A549 (cell line): ENCODE measurements around the gene THEMIS. TPM values are rescaled to one million over a fixed set of nuclear protein-coding genes. Genes with fewer than 3 reads are reported as not detected.

Experiments used
- ATAC-seq, 2 experiments: fragments of 200-7000 bp in 1 of 2; fragments of >200 bp in 1 of 2; cut with Nextera tagmentation in 1 of 2; cut with Tn5 transposase in 1 of 2; 3 replicates each; pipeline versions ENCODE4 v1.8.0 to v1.9.1; 2018 to 2020; ENCODE audit warnings: mild to moderate bottlenecking in 1 of 2, moderate library complexity in 1 of 2
- CTCF ChIA-PET: fragments of 300-600 bp; sonication (Branson Sonifier 250); formaldehyde crosslinking; extraction: SDS; loops from one replicate; lab custom pipeline; 2021; ENCODE audit warnings: antibody characterized with exemption, inconsistent platforms; lab: Yijun Ruan, JAX
- POLR2A ChIA-PET: fragments of 350-600 bp; formaldehyde crosslinking; extraction: SDS; loops from one replicate; lab custom pipeline; 2021; ENCODE audit warnings: antibody characterized with exemption, inconsistent platforms; lab: Yijun Ruan, JAX
- DNase-seq, 2 experiments: peaks; one replicate each; pipeline versions ENCODE4 v3.0.0 to v3.0.0-alpha.2; 2011 to 2016; ENCODE audit warnings: low read depth in 1 of 2, low spot score in 1 of 2
- FAIRE-seq: peaks from 2 replicates; lab custom pipeline; 2011; peaks lifted over from hg19 to GRCh38; lab: Jason Lieb, UNC
- H3K27ac ChIP-seq, 2 experiments: fragments of >200 bp; sonication (Bioruptor Twin); formaldehyde crosslinking; 3 replicates each; pipeline ENCODE4 v1.5.1; 2016 to 2017
- H3K4me1 ChIP-seq: fragments of >200 bp; sonication (Bioruptor Twin); formaldehyde crosslinking; 3 replicates; pipeline ENCODE4 v1.6.1; 2016
- H3K4me2 ChIP-seq: fragments of >200 bp; sonication (Bioruptor Twin); formaldehyde crosslinking; 3 replicates; pipeline ENCODE4 v1.6.1; 2016
- H3K4me3 ChIP-seq: fragments of >200 bp; sonication (Bioruptor Twin); formaldehyde crosslinking; 3 replicates; pipeline ENCODE4 v1.5.1; 2016
- H3K9me3 ChIP-seq: fragments of >200 bp; sonication (Bioruptor Twin); formaldehyde crosslinking; 3 replicates; pipeline ENCODE4 v1.6.1; 2016
- CBX2 ChIP-seq: fragments of 200-600 bp; sonication (generic); IDR thresholded peaks from 2 replicates; pipeline ENCODE4 v1.6.1; 2016; ENCODE audit warnings: low read depth, mild to moderate bottlenecking, borderline replicate concordance
- CEBPB ChIP-seq, 2 experiments: fragments of >200 bp in 1 of 2; sonication (Bioruptor Twin) in 1 of 2; formaldehyde crosslinking in 1 of 2; IDR thresholded peaks; 2 replicates each; pipeline ENCODE4 v1.6.1; 2012 to 2016
- CHD2 ChIP-seq: fragments of 150-350 bp; IDR thresholded peaks from 2 replicates; pipeline ENCODE4 v1.6.1; 2014; ENCODE audit warnings: low read length; ENCODE audit not compliant: partially characterized antibody
- EHMT2 ChIP-seq: fragments of 200-600 bp; sonication (generic); IDR thresholded peaks from 2 replicates; pipeline ENCODE4 v1.6.1; 2016; ENCODE audit warnings: antibody characterized with exemption, low read depth, mild to moderate bottlenecking, moderate library complexity
- EP300 ChIP-seq, 2 experiments: fragments of >200 bp; sonication (Bioruptor Twin); formaldehyde crosslinking; IDR thresholded peaks; 2 replicates in 1 of 2; 3 replicates in 1 of 2; pipeline ENCODE4 v1.6.1; 2016 to 2017
- FOSB ChIP-seq: fragments of 250-450 bp; sonication (Bioruptor Pico); IDR thresholded peaks from 2 replicates; pipeline ENCODE4 v1.5.0; 2020; ENCODE audit warnings: mild to moderate bottlenecking, moderate library complexity
- FOSL2 ChIP-seq, 2 experiments: fragments of 450-650 bp in 1 of 2; fragments of >200 bp in 1 of 2; sonication (Bioruptor Twin) in 1 of 2; formaldehyde crosslinking; IDR thresholded peaks; 2 replicates each; pipeline versions ENCODE4 v1.5.0 to v1.6.1; 2016 to 2020; ENCODE audit warnings: mild to moderate bottlenecking in 1 of 2, moderate library complexity in 1 of 2
- FOXS1 ChIP-seq: fragments of 250-450 bp; sonication (Bioruptor Pico); IDR thresholded peaks from 2 replicates; pipeline ENCODE4 v1.5.0; 2020; ENCODE audit warnings: mild to moderate bottlenecking, moderate library complexity
- HOXB5 ChIP-seq: fragments of 250-450 bp; sonication (Bioruptor Pico); IDR thresholded peaks from 2 replicates; pipeline ENCODE4 v1.5.0; 2020; ENCODE audit warnings: mild to moderate bottlenecking, moderate library complexity
- JUN ChIP-seq, 2 experiments: fragments of >200 bp; sonication (Bioruptor Twin); formaldehyde crosslinking; IDR thresholded peaks; 2 replicates in 1 of 2; 3 replicates in 1 of 2; pipeline ENCODE4 v1.6.1; 2016 to 2017
- JUNB ChIP-seq: fragments of >200 bp; sonication (Bioruptor Twin); formaldehyde crosslinking; IDR thresholded peaks from 2 replicates; pipeline ENCODE4 v1.6.1; 2016
- KDM5A ChIP-seq: fragments of 200-600 bp; sonication (generic); IDR thresholded peaks from 2 replicates; pipeline ENCODE4 v1.6.1; 2016; ENCODE audit warnings: antibody characterized with exemption, mild to moderate bottlenecking
- MYC ChIP-seq: IDR thresholded peaks from 2 replicates; pipeline ENCODE4 v1.6.1; 2012; ENCODE audit warnings: mild to moderate bottlenecking, inconsistent platforms, low read length, improper control_type of control experiment, borderline replicate concordance
- NFE2L2 ChIP-seq: fragments of 150-350 bp; conservative IDR thresholded peaks from 2 replicates; pipeline ENCODE4 v1.6.1; 2014; ENCODE audit warnings: low read length
- RAD21 ChIP-seq, 2 experiments: fragments of >200 bp in 1 of 2; sonication (Bioruptor Twin) in 1 of 2; formaldehyde crosslinking in 1 of 2; IDR thresholded peaks in 1 of 2; conservative IDR thresholded peaks in 1 of 2; 2 replicates in 1 of 2; 3 replicates in 1 of 2; pipeline ENCODE4 v1.6.1; 2012 to 2018; ENCODE audit warnings: inconsistent platforms in 1 of 2
- RARB ChIP-seq: fragments of 250-450 bp; sonication (Bioruptor Pico); IDR thresholded peaks from 2 replicates; pipeline ENCODE4 v1.8.0; 2021; ENCODE audit warnings: mild to moderate bottlenecking, moderate library complexity
- RCOR1 ChIP-seq: fragments of 150-350 bp; IDR thresholded peaks from 2 replicates; pipeline ENCODE4 v1.6.1; 2014; ENCODE audit warnings: antibody characterized with exemption, low read length, low read depth
- RFX5 ChIP-seq: fragments of 450-650 bp; IDR thresholded peaks from 2 replicates; pipeline ENCODE4 v1.7.1; 2014; ENCODE audit warnings: antibody characterized with exemption, mild to moderate bottlenecking, moderate library complexity
- TP53 ChIP-seq: fragments of 250-450 bp; sonication (Bioruptor Pico); IDR thresholded peaks from 2 replicates; pipeline ENCODE4 v1.5.0; 2021; ENCODE audit warnings: mild to moderate bottlenecking, moderate library complexity
- ZFP36 ChIP-seq: fragments of 450-650 bp; IDR thresholded peaks from 2 replicates; pipeline ENCODE4 v1.6.1; 2014; ENCODE audit warnings: borderline replicate concordance; ENCODE audit not compliant: partially characterized antibody
- whole genome bisulfite sequencing: methylation state at CpG from one replicate; pipeline ENCODE4 v1.1.6; 2017; ENCODE audit errors: missing lambda C conversion rate; 5-methylcytosine and 5-hydroxymethylcytosine counted together
- polyA plus RNA-seq, 4 experiments: library from polyadenylated mRNA; depleted of rRNA in 3 of 4; stranded (reverse); fragments of >200 nt; fragmentation: RNase III in 1 of 4; extraction: RNeasy Plus Mini Kit Qiagen cat#74134 plus additional on column Dnase treatment in 1 of 4; gene quantifications; 2 replicates in 3 of 4; 3 replicates in 1 of 4; pipeline ENCODE4 v1.2.3, GENCODE V29; 2011 to 2017
- TF ChIP-seq, protein P1 (sequence below): fragments of 250-450 bp; sonication (Bioruptor Pico); IDR thresholded peaks from 2 replicates; pipeline ENCODE4 v1.5.0; 2020; ENCODE audit warnings: low read depth, mild to moderate bottlenecking, moderate library complexity
- TF ChIP-seq, protein P2 (sequence below): fragments of >200 bp; sonication (Bioruptor Twin); formaldehyde crosslinking; IDR thresholded peaks from 3 replicates; pipeline ENCODE4 v1.6.1; 2016
- TF ChIP-seq, protein P3 (sequence below): IDR thresholded peaks from 2 replicates; pipeline ENCODE4 v1.6.1; 2012; ENCODE audit warnings: low read depth, borderline replicate concordance
- TF ChIP-seq, protein P4 (sequence below): fragments of 450-650 bp; IDR thresholded peaks from 2 replicates; pipeline ENCODE4 v1.6.1; 2014; ENCODE audit warnings: antibody characterized with exemption
- TF ChIP-seq, protein P5 (sequence below): IDR thresholded peaks from 2 replicates; pipeline ENCODE4 v1.6.1; 2012
- TF ChIP-seq, protein P6 (sequence below): fragments of >200 bp; sonication (Bioruptor Twin); formaldehyde crosslinking; IDR thresholded peaks from 2 replicates; pipeline ENCODE4 v1.6.1; 2016

THEMIS gene
- polyA plus RNA-seq, 2 of the 4 experiments (the other 2 are of a cell fraction) = not detected

DNA sequence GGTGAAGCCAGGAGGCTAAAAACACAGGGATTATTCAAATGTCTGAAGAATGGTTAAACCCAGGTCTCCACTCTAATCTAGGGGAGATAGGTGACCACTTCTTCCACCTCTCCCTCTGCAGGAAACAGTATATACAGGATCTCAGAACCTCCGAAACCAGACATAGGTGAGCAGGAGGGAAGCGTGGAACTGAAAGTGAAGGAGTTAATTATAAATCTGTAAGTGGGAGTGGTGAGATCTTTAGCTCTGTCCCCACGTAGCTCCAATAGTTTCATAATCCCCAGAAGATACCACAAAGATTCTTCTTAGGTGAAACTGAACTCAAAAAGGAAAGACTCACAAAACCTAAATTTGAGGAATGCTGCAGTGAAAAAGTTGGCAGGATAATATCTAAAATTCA is 76.8 kb downstream of the THEMIS start (continued):
- TF ChIP-seq, protein P1, sequence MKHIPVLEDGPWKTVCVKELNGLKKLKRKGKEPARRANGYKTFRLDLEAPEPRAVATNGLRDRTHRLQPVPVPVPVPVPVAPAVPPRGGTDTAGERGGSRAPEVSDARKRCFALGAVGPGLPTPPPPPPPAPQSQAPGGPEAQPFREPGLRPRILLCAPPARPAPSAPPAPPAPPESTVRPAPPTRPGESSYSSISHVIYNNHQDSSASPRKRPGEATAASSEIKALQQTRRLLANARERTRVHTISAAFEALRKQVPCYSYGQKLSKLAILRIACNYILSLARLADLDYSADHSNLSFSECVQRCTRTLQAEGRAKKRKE (CRISPR knock-in tag) = no peak
- TF ChIP-seq CBX2 = no peak

DNA sequence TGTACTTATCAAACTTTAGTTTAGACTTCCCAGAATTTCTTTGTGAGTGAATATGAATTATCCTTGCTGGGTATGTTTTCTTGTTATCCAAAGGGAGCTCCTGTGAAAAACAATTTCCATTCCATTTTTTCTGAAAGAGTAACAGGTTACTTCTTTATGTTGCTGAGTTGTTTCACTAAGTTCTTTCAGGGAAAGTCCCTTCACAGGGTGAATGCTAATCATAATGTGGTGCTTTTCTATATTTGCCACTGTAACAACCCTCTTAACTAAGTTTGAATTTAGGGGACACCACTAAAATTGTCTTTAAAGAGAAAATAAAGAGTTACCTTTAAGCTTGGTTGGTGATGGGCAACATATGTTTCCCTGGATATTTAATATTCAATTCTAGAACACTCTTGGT is 79.4 kb downstream of the THEMIS start:
- CTCF ChIA-PET = no interaction called here
- DNase-seq (no peak), ATAC-seq (no peak), FAIRE-seq (no peak)
- TF ChIP-seq HOXB5 (CRISPR knock-in tag) = no peak
- TF ChIP-seq, protein P2, sequence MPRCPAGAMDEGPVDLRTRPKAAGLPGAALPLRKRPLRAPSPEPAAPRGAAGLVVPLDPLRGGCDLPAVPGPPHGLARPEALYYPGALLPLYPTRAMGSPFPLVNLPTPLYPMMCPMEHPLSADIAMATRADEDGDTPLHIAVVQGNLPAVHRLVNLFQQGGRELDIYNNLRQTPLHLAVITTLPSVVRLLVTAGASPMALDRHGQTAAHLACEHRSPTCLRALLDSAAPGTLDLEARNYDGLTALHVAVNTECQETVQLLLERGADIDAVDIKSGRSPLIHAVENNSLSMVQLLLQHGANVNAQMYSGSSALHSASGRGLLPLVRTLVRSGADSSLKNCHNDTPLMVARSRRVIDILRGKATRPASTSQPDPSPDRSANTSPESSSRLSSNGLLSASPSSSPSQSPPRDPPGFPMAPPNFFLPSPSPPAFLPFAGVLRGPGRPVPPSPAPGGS = no peak
- no peak for TF ChIP-seq CBX2
- TF ChIP-seq CEBPB (IDR thresholded peaks at IDR 0.05) = no peak
- TF ChIP-seq, protein P3, sequence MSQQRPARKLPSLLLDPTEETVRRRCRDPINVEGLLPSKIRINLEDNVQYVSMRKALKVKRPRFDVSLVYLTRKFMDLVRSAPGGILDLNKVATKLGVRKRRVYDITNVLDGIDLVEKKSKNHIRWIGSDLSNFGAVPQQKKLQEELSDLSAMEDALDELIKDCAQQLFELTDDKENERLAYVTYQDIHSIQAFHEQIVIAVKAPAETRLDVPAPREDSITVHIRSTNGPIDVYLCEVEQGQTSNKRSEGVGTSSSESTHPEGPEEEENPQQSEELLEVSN = no peak
- TF ChIP-seq RCOR1 = no peak
- TF ChIP-seq RARB (CRISPR knock-in tag) = no peak
- no peak for TF ChIP-seq MYC
- no peak for TF ChIP-seq FOSB (CRISPR knock-in tag)
- no peak for TF ChIP-seq RFX5
- TF ChIP-seq EP300 (IDR thresholded peaks at IDR 0.05) = no peak
- TF ChIP-seq RAD21 (conservative IDR thresholded peaks at IDR 0.05 in 1 of 2, IDR thresholded peaks at IDR 0.05 in 1 of 2) = no peak
- TF ChIP-seq, protein P4, sequence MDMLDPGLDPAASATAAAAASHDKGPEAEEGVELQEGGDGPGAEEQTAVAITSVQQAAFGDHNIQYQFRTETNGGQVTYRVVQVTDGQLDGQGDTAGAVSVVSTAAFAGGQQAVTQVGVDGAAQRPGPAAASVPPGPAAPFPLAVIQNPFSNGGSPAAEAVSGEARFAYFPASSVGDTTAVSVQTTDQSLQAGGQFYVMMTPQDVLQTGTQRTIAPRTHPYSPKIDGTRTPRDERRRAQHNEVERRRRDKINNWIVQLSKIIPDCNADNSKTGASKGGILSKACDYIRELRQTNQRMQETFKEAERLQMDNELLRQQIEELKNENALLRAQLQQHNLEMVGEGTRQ = no peak
- no peak overlapping the region for H3K4me2 ChIP-seq
- H3K27ac ChIP-seq = no peak overlapping the region
- POLR2A ChIA-PET = no interaction called here
- no peaks in the 10 kb centered on the region for H3K9me3 ChIP-seq
- no peak overlapping the region for H3K4me3 ChIP-seq
- no peaks in the 10 kb centered on the region for H3K4me1 ChIP-seq

DNA sequence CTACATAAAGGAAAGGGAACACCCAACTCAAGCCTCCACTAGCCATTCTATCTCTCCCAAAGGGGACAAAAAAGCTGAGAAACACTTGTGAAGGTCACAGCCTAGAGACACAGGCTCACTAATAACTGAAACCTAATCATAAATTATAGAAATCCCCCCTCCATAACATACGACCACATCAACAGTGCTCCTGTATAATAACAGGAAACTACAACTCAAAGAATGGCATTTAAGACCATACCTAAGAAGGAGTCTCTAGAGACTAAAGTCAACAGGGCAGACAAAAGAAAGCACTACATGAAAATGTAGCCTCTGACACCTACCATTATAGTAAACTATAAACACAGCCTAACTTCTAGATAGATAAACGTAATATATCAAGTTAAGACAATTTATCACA is 82.7 kb downstream of the THEMIS start:
- ChIA-PET POLR2A (no interaction called here), CTCF (no interaction called here)
- TF ChIP-seq TP53 (CRISPR knock-in tag) (no peak), RFX5 (no peak), CHD2 (no peak)
- TF ChIP-seq, protein P5, sequence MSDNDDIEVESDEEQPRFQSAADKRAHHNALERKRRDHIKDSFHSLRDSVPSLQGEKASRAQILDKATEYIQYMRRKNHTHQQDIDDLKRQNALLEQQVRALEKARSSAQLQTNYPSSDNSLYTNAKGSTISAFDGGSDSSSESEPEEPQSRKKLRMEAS = no peak
- TF ChIP-seq, protein P4 = no peak
- FAIRE-seq (no peak), ATAC-seq (no peak), DNase-seq (no peak)
- Histone ChIP-seq H3K27ac (no peak overlapping the region), H3K4me3 (no peak overlapping the region), H3K4me1 (no peaks in the 10 kb centered on the region), H3K9me3 (no peaks in the 10 kb centered on the region), H3K4me2 (no peak overlapping the region)
- 0% methylated on average over 2 of the region's 2 CpGs for WGBS

DNA sequence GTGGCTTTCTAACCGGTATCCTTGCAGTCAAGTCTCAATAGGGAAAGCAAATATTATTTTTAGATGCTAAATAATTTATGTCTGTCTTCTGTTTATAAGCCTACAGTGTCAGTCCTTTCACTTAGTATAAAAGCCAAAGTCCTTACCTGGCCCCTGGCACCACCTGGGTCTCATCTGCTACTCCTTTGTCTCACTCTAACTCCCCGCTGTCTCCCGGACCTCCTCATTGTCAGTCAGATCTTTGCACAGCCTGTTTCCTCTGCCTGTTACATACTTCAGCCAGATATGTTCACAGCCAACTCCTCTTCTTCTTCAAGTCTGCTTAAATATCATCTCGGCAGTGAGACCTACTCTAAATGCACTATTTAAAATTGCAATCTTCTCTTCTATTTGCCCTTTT is 84.2 kb downstream of the THEMIS start:
- POLR2A ChIA-PET = no interaction called here
- FAIRE-seq = no peak
- no peak for ATAC-seq

More for the DNA sequence above, 84.2 kb downstream of the THEMIS start:
- TF ChIP-seq FOXS1 (no peak), EHMT2 (no peak), KDM5A (no peak), RAD21 (conservative IDR thresholded peaks at IDR 0.05 in 1 of 2, IDR thresholded peaks at IDR 0.05 in 1 of 2) (no peak), ZFP36 (no peak), NFE2L2 (no peak), JUN (IDR thresholded peaks at IDR 0.05) (no peak), FOSL2 (IDR thresholded peaks at IDR 0.05) (no peak), FOSL2 (CRISPR knock-in tag; IDR thresholded peaks at IDR 0.05) (no peak), JUNB (no peak)
- TF ChIP-seq, protein P6, sequence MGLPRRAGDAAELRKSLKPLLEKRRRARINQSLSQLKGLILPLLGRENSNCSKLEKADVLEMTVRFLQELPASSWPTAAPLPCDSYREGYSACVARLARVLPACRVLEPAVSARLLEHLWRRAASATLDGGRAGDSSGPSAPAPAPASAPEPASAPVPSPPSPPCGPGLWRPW = no peak
- Histone ChIP-seq H3K4me3 (no peak overlapping the region), H3K27ac (no peak overlapping the region), H3K4me2 (no peak overlapping the region), H3K9me3 (no peaks in the 10 kb centered on the region), H3K4me1 (no peaks in the 10 kb centered on the region)
- CTCF ChIA-PET = no interaction called here
- WGBS = 21% methylated on average over 4 of the region's 4 CpGs
- DNase-seq = no peak
